ENCODE data around the gene MPG.

- TF ChIP-seq, protein P1, sequence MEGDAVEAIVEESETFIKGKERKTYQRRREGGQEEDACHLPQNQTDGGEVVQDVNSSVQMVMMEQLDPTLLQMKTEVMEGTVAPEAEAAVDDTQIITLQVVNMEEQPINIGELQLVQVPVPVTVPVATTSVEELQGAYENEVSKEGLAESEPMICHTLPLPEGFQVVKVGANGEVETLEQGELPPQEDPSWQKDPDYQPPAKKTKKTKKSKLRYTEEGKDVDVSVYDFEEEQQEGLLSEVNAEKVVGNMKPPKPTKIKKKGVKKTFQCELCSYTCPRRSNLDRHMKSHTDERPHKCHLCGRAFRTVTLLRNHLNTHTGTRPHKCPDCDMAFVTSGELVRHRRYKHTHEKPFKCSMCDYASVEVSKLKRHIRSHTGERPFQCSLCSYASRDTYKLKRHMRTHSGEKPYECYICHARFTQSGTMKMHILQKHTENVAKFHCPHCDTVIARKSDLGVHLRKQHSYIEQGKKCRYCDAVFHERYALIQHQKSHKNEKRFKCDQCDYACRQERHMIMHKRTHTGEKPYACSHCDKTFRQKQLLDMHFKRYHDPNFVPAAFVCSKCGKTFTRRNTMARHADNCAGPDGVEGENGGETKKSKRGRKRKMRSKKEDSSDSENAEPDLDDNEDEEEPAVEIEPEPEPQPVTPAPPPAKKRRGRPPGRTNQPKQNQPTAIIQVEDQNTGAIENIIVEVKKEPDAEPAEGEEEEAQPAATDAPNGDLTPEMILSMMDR (IDR thresholded peaks at IDR 0.05): no peak
- TF ChIP-seq TCF7L2 (IDR thresholded peaks at IDR 0.05; ENCODE audit: low read depth, low read length): no peak
These were observed 685 bp upstream of the MPG start for GRCh38 chr16:77273-77806.
